Liver (tissue), 9 donors: ENCODE measurements around the gene INTS1. TPM values are rescaled to one million over a fixed set of nuclear protein-coding genes. Genes with fewer than 3 reads are reported as not detected.

Source experiments
- DNase-seq: peaks from one replicate; pipeline ENCODE4 v3.0.0-alpha.2; 2017; ENCODE audit warnings: low spot score
- H3K27ac ChIP-seq, 2 donors: one replicate each; pipeline ENCODE4 v1.7.0; 2013; ENCODE audit warnings: inconsistent platforms in 2 of 2, low read length in 2 of 2, control low read depth in 1 of 2, low read depth in 1 of 2, mild to moderate bottlenecking in 1 of 2
- H3K27me3 ChIP-seq, 4 donors: one replicate each; pipeline versions ENCODE4 v1.6.1 to v1.7.0; 2013; ENCODE audit warnings: low read length in 3 of 4, inconsistent platforms in 1 of 4, mild to moderate bottlenecking in 1 of 4, moderate library complexity in 1 of 4; ENCODE audit not compliant: control insufficient read depth in 4 of 4, insufficient read depth in 4 of 4
- H3K36me3 ChIP-seq, 4 donors: one replicate each; pipeline versions ENCODE4 v1.6.1 to v1.7.0; 2013; ENCODE audit warnings: low read length in 3 of 4, mild to moderate bottlenecking in 3 of 4, low read depth in 1 of 4, moderate library complexity in 1 of 4; ENCODE audit not compliant: control insufficient read depth in 4 of 4, insufficient read depth in 3 of 4
- H3K4me1 ChIP-seq, 4 donors: one replicate each; pipeline versions ENCODE4 v1.6.1 to v1.7.0; 2013; ENCODE audit warnings: low read length in 3 of 4, mild to moderate bottlenecking in 3 of 4, moderate library complexity in 1 of 4; ENCODE audit not compliant: control insufficient read depth in 4 of 4, insufficient read depth in 4 of 4
- H3K4me3 ChIP-seq, 3 donors: one replicate each; pipeline versions ENCODE4 v1.6.1 to v1.7.0; 2013; ENCODE audit warnings: low read length in 3 of 3, control low read depth in 1 of 3, low read depth in 1 of 3, mild to moderate bottlenecking in 1 of 3
- H3K9ac ChIP-seq, 2 donors: one replicate each; pipeline ENCODE4 v1.7.0; 2013; ENCODE audit warnings: low read length in 2 of 2, mild to moderate bottlenecking in 2 of 2, moderate library complexity in 2 of 2, control low read depth in 1 of 2, low read depth in 1 of 2
- H3K9me3 ChIP-seq, 4 donors: one replicate each; pipeline versions ENCODE4 v1.6.1 to v1.7.0; 2013; ENCODE audit warnings: low read length in 3 of 4; ENCODE audit not compliant: control insufficient read depth in 4 of 4
- ATF3 ChIP-seq: IDR thresholded peaks from 2 replicates; pipeline ENCODE4 v1.6.1; 2016; ENCODE audit warnings: antibody characterized with exemption
- FOXA1 ChIP-seq: IDR thresholded peaks from 2 replicates; pipeline ENCODE4 v1.6.1; 2016; ENCODE audit warnings: antibody characterized with exemption
- FOXA2 ChIP-seq: IDR thresholded peaks from 2 replicates; pipeline ENCODE4 v1.6.1; 2016; ENCODE audit warnings: antibody characterized with exemption
- GABPA ChIP-seq, 2 donors: IDR thresholded peaks in 1 of 2; conservative IDR thresholded peaks in 1 of 2; 2 replicates each; pipeline ENCODE4 v1.6.1; 2016; ENCODE audit warnings: antibody characterized with exemption in 2 of 2, mild to moderate bottlenecking in 1 of 2, moderate library complexity in 1 of 2
- HNF4A ChIP-seq, 2 donors: conservative IDR thresholded peaks; 2 replicates each; pipeline ENCODE4 v1.6.1; 2016; ENCODE audit warnings: antibody characterized with exemption in 2 of 2, mild to moderate bottlenecking in 2 of 2
- HNF4G ChIP-seq: IDR thresholded peaks from 2 replicates; pipeline ENCODE4 v1.6.1; 2016; ENCODE audit warnings: antibody characterized with exemption
- JUND ChIP-seq, 2 donors: IDR thresholded peaks; 2 replicates each; pipeline ENCODE4 v1.6.1; 2016; ENCODE audit warnings: antibody characterized with exemption in 2 of 2
- MAX ChIP-seq: IDR thresholded peaks from 2 replicates; pipeline ENCODE4 v1.6.1; 2016; ENCODE audit warnings: antibody characterized with exemption
- NR2F2 ChIP-seq: IDR thresholded peaks from 2 replicates; pipeline ENCODE4 v1.6.1; 2016; ENCODE audit warnings: antibody characterized with exemption
- RAD21 ChIP-seq, 2 donors: IDR thresholded peaks; 2 replicates each; pipeline ENCODE4 v1.6.1; 2016; ENCODE audit warnings: antibody characterized with exemption in 2 of 2, mild to moderate bottlenecking in 2 of 2
- REST ChIP-seq: IDR thresholded peaks from 2 replicates; pipeline ENCODE4 v1.6.1; 2016; ENCODE audit warnings: antibody characterized with exemption, mild to moderate bottlenecking
- RXRA ChIP-seq, 2 donors: IDR thresholded peaks; 2 replicates each; pipeline ENCODE4 v1.6.1; 2017 to 2018; ENCODE audit warnings: antibody characterized with exemption in 2 of 2, mild to moderate bottlenecking in 1 of 2
- SP1 ChIP-seq: IDR thresholded peaks from 2 replicates; pipeline ENCODE4 v1.6.1; 2018; ENCODE audit warnings: antibody characterized with exemption, mild to moderate bottlenecking
- TAF1 ChIP-seq: conservative IDR thresholded peaks from 2 replicates; pipeline ENCODE4 v1.6.1; 2016; ENCODE audit warnings: antibody characterized with exemption, mild to moderate bottlenecking
- YY1 ChIP-seq: IDR thresholded peaks from 2 replicates; pipeline ENCODE4 v1.6.1; 2016; ENCODE audit warnings: antibody characterized with exemption, mild to moderate bottlenecking
- ZBTB33 ChIP-seq: IDR thresholded peaks from 2 replicates; pipeline ENCODE4 v1.6.1; 2016; ENCODE audit warnings: antibody characterized with exemption
- WGBS: extraction: QIAGEN DNeasy Blood & Tissue Kit; methylation state at CpG from one replicate; pipeline ENCODE4 v1.1.7; 2013; 5-methylcytosine and 5-hydroxymethylcytosine counted together
- polyA plus RNA-seq, 2 donors: library from polyadenylated mRNA; stranded (reverse) in 1 of 2; unstranded in 1 of 2; fragments of 200-250 nt in 1 of 2; fragments of >200 nt in 1 of 2; fragmentation: Nextera tagmentation in 1 of 2; extraction: Ambion mirVana in 1 of 2; gene quantifications; one replicate each; pipeline versions ENCODE4 v1.2.1 to v1.2.3, GENCODE V29; 2013 to 2015
- total RNA-seq, 2 donors: library from RNA; depleted of rRNA; stranded (reverse); fragments of >200 nt; gene quantifications; one replicate each; pipeline ENCODE4 v1.2.3, GENCODE V29; 2014
- TF ChIP-seq, protein P1 (sequence below): fragments of 150-350 bp; IDR thresholded peaks from 2 replicates; pipeline ENCODE4 v1.5.1; 2017; ENCODE audit warnings: improper control_type of control experiment, low read depth, low read length; ENCODE audit not compliant: missing input control
- donor health status: healthy.
- donor health status: healthy.
- donor health status: healthy.
- donor health status: healthy.
- donor health status: healthy.

INTS1 gene
- total and polyA plus RNA-seq, 4 donors = 14.6 to 37.9 (median 30.7) TPM

DNA sequence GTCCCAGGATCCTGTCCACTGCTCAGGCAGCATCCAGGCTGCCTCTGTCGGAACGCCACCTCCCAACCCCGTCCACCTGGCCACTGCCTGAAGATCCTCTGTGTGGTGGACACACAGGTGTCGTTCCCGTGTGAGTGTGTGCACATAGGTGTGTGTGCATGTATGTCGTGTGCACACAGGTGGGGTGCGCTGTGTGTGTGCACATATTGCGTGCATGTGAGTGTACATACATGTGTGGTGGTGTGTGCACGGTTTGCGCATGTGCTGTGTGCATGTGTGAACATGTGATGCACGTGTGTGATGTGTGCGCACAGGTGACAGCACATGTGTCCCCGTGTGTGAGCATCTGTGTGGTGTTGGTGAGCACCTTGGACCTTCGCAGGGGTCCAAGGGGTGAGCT, 44.8 kb upstream of the INTS1 start:
- Histone ChIP-seq H3K4me3 (no peak overlapping the region), H3K9ac (no peak overlapping the region), H3K27ac (no peak overlapping the region), H3K4me1 (no peaks in the 10 kb centered on the region), H3K9me3 (no peaks in the 10 kb centered on the region), H3K27me3 (no peaks in the 10 kb centered on the region), H3K36me3 (peaks cover 0 to 22% (median 11%) of the 10 kb centered on the region in 4 donors)
- WGBS = 88% methylated on average over 14 of the region's 14 CpGs
- DNase-seq = no peak
- TF ChIP-seq HNF4A (conservative IDR thresholded peaks at IDR 0.05) = no peak
- no peak for TF ChIP-seq ATF3
- TF ChIP-seq YY1 = no peak
- TF ChIP-seq RAD21 (IDR thresholded peaks at IDR 0.05) = no peak
- no peak for TF ChIP-seq NR2F2
- no peak for TF ChIP-seq TAF1
- TF ChIP-seq REST = no peak
- no peak for TF ChIP-seq RXRA (IDR thresholded peaks at IDR 0.05)
- TF ChIP-seq, protein P1, sequence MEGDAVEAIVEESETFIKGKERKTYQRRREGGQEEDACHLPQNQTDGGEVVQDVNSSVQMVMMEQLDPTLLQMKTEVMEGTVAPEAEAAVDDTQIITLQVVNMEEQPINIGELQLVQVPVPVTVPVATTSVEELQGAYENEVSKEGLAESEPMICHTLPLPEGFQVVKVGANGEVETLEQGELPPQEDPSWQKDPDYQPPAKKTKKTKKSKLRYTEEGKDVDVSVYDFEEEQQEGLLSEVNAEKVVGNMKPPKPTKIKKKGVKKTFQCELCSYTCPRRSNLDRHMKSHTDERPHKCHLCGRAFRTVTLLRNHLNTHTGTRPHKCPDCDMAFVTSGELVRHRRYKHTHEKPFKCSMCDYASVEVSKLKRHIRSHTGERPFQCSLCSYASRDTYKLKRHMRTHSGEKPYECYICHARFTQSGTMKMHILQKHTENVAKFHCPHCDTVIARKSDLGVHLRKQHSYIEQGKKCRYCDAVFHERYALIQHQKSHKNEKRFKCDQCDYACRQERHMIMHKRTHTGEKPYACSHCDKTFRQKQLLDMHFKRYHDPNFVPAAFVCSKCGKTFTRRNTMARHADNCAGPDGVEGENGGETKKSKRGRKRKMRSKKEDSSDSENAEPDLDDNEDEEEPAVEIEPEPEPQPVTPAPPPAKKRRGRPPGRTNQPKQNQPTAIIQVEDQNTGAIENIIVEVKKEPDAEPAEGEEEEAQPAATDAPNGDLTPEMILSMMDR = no peak
- no peak for TF ChIP-seq MAX
- TF ChIP-seq ZBTB33 = no peak
- TF ChIP-seq GABPA (IDR thresholded peaks at IDR 0.05 in 1 of 2, conservative IDR thresholded peaks at IDR 0.05 in 1 of 2) = no peak
- no peak for TF ChIP-seq FOXA1
- TF ChIP-seq HNF4G = no peak

DNA sequence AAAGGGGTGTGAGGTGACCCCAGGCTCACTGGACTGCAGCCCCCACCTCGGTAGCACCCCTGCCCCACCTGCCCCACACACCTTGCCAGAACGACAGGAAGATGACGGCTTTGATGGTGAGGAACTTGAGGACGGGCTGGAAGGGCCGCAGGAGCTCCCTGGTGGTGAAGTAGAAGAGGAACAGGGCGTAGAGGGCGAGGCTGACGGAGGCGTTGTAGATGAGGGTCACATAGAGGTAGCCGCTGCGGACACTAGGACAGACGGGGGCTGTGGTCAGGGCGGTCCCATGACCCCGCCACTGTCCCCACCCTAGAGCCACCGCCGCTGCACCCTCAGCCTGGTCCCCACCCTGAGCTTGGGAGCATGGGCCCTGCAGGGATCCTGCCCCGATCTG, 44.2 kb upstream of the INTS1 start:
- H3K4me1 ChIP-seq = no peaks in the 10 kb centered on the region
- H3K4me3 ChIP-seq = no peak overlapping the region
- H3K9me3 ChIP-seq = no peaks in the 10 kb centered on the region
- peaks cover 0 to 22% (median 11%) of the 10 kb centered on the region in 4 donors for H3K36me3 ChIP-seq
- no peak overlapping the region for H3K9ac ChIP-seq
- no peak overlapping the region for H3K27ac ChIP-seq
- no peak for DNase-seq
- 78% methylated on average over 17 of the region's 17 CpGs for WGBS
- no peaks in the 10 kb centered on the region for H3K27me3 ChIP-seq
- no peak for TF ChIP-seq JUND (IDR thresholded peaks at IDR 0.05)
- no peak for TF ChIP-seq MAX
- no peak for TF ChIP-seq TAF1
- TF ChIP-seq ZBTB33 = no peak
- no peak for TF ChIP-seq YY1
- no peak for TF ChIP-seq FOXA2
- no peak for TF ChIP-seq RAD21 (IDR thresholded peaks at IDR 0.05)
- no peak for TF ChIP-seq REST
- no peak for TF ChIP-seq FOXA1
- no peak for TF ChIP-seq RXRA (IDR thresholded peaks at IDR 0.05)
- TF ChIP-seq GABPA (IDR thresholded peaks at IDR 0.05 in 1 of 2, conservative IDR thresholded peaks at IDR 0.05 in 1 of 2) = no peak
- TF ChIP-seq ATF3 = no peak
- no peak for TF ChIP-seq SP1
